Keratinocyte (primary cell): ENCODE measurements around the gene TMPRSS3.

Experiments used
- CTCF ChIP-seq, 3 experiments: IDR thresholded peaks in 1 of 3; conservative IDR thresholded peaks in 1 of 3; optimal IDR thresholded peaks in 1 of 3; 2 replicates in 2 of 3; 3 replicates in 1 of 3; pipeline versions ENCODE3 to v1.5.1; 2011; ENCODE audit warnings: low read length in 3 of 3, mild to moderate bottlenecking in 3 of 3, moderate library complexity in 2 of 3, control low read depth in 1 of 3, inconsistent platforms in 1 of 3; ENCODE audit not compliant: insufficient read depth in 2 of 3; ENCODE audit errors: extremely low read depth in 1 of 3
- EZH2 ChIP-seq: IDR thresholded peaks from one replicate; pipeline ENCODE4 v1.6.1; 2012; ENCODE audit warnings: inconsistent platforms, mild to moderate bottlenecking, low read length, moderate library complexity

- no peak for TF ChIP-seq CTCF (optimal IDR thresholded peaks at IDR 0.05 in 1 of 3, IDR thresholded peaks at IDR 0.05 in 1 of 3, conservative IDR thresholded peaks at IDR 0.05 in 1 of 3; ENCODE audit: extremely low read depth in 1 of 3, insufficient read depth in 2 of 3, low read length in 3 of 3)
- no peak for TF ChIP-seq EZH2
These were observed 51.2 kb downstream of the TMPRSS3 start for GRCh38 chr21:42344631-42345030.
